ENCODE measurements around the gene RCAN1. TPM values are rescaled to one million over a fixed set of nuclear protein-coding genes. Genes with fewer than 3 reads are reported as not detected.
"Not testable (repeated sequence)": the region's sequence is repeated elsewhere in the genome, so short reads cannot be mapped to it uniquely, and the experiment has no call there.

The RCAN1 gene
- total and polyA plus RNA-seq, 3 donors from 2014 or later = 16.7 to 21.9 (median 20.6) TPM

GRCh38 chr21:34499116-34499515, 115.8 kb downstream of the RCAN1 start:
- H3K4me3 ChIP-seq = no peak overlapping the region
- no peaks in the 10 kb centered on the region for H3K27me3 ChIP-seq
- H3K9me3 ChIP-seq = no peaks in the 10 kb centered on the region
- H3K4me1 ChIP-seq = peaks cover 4% of the 10 kb centered on the region
- intact Hi-C loops (cut with DNase I; ENCODE audit: low total_unique reads) = no loop called here
- no peak for DNase-seq
- H3K27ac ChIP-seq = peak overlapping the region; percentile 50 to 55
- 84 to 87% methylated on average over 4 of the region's 4 CpGs for WGBS, 2 donors
- no peak for TF ChIP-seq POLR2A (IDR thresholded peaks at IDR 0.05)
- TF ChIP-seq, protein P1, sequence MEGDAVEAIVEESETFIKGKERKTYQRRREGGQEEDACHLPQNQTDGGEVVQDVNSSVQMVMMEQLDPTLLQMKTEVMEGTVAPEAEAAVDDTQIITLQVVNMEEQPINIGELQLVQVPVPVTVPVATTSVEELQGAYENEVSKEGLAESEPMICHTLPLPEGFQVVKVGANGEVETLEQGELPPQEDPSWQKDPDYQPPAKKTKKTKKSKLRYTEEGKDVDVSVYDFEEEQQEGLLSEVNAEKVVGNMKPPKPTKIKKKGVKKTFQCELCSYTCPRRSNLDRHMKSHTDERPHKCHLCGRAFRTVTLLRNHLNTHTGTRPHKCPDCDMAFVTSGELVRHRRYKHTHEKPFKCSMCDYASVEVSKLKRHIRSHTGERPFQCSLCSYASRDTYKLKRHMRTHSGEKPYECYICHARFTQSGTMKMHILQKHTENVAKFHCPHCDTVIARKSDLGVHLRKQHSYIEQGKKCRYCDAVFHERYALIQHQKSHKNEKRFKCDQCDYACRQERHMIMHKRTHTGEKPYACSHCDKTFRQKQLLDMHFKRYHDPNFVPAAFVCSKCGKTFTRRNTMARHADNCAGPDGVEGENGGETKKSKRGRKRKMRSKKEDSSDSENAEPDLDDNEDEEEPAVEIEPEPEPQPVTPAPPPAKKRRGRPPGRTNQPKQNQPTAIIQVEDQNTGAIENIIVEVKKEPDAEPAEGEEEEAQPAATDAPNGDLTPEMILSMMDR (IDR thresholded peaks at IDR 0.05) = no peak
- H3K36me3 ChIP-seq (ENCODE audit: low read depth, missing control alignments) = no peaks in the 10 kb centered on the region

DNA sequence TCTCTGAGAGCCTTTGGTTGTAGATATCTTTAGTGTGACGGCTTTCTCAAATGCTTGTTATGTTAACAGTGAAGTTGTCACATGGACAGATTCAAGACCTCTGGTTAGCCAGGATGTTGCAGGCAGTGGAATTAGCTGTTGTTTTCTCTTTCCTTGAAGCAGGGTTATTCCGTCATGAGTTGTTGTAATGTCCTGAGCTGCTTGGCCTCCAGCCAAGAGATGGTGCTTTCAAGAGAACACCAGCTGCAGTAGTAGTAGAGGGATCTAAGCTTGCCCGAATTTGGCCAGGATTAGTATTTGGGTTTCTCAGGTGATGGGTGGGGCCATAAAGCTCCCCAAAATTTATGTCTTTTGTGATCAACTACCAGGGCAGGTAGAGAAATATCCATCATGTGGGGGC, 116.3 kb downstream of the RCAN1 start:
- Histone ChIP-seq H3K4me3 (no peak overlapping the region), H3K4me1 (peaks cover 4% of the 10 kb centered on the region), H3K27ac (no peak overlapping the region), H3K9me3 (no peaks in the 10 kb centered on the region), H3K27me3 (no peaks in the 10 kb centered on the region), H3K36me3 (ENCODE audit: low read depth, missing control alignments) (no peaks in the 10 kb centered on the region)
- peak; percentile 38 for DNase-seq
- TF ChIP-seq, protein P1 (IDR thresholded peaks at IDR 0.05) = no peak
- no peak for TF ChIP-seq POLR2A (IDR thresholded peaks at IDR 0.05)
- WGBS, 2 donors = 44 to 64% methylated on average over 2 to 3 of the region's 3 CpGs
- intact Hi-C loops (cut with DNase I; ENCODE audit: low total_unique reads) = no loop called here

DNA sequence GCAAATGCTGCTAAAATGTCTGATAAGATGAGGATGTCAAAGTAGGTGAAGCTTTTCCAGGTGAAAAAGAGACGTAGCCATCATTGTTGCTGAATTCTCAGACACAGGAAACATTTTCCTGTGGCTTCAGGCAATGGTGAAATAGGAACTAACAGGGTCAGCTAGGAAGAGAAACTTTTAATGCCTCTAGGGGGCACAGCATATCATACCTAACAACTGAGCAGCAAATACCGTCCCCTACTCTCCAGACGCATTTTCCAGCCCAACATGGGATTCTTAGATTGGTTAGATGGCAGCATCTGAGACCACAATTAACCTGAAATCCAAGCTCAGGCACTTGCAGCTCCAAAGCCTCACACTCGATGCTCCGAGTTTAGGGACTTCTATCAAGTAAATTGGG, 131.1 kb downstream of the RCAN1 start:
- H3K36me3 ChIP-seq (ENCODE audit: low read depth, missing control alignments); H3K27me3 ChIP-seq; DNase-seq; intact Hi-C loops (cut with DNase I; ENCODE audit: low total_unique reads); H3K4me1 ChIP-seq; H3K9me3 ChIP-seq; H3K4me3 ChIP-seq; H3K27ac ChIP-seq: not testable (repeated sequence)
- no CpG with 5 or more reads among the region's 5 CpGs for WGBS, 2 donors

GRCh38 chr21:34483435-34483834, 131.5 kb downstream of the RCAN1 start:
- intact Hi-C loops (cut with DNase I; ENCODE audit: low total_unique reads); H3K27ac ChIP-seq: not testable (repeated sequence)
- WGBS, 2 donors = no CpG with 5 or more reads among the region's 3 CpGs

GRCh38 chr21:34467333-34467732, 147.6 kb downstream of the RCAN1 start:
- WGBS, 2 donors = no CpG with 5 or more reads among the region's 3 CpGs
- intact Hi-C loops (cut with DNase I; ENCODE audit: low total_unique reads); DNase-seq: not testable (repeated sequence)

More at GRCh38 chr21:34483435-34483834, 131.5 kb downstream of the RCAN1 start:
- H3K27me3 ChIP-seq; H3K4me3 ChIP-seq; H3K9me3 ChIP-seq; DNase-seq; H3K4me1 ChIP-seq; H3K36me3 ChIP-seq (ENCODE audit: low read depth, missing control alignments): not testable (repeated sequence)

More at GRCh38 chr21:34467333-34467732, 147.6 kb downstream of the RCAN1 start:
- H3K36me3 ChIP-seq (ENCODE audit: low read depth, missing control alignments); H3K9me3 ChIP-seq; H3K27ac ChIP-seq; H3K4me1 ChIP-seq; H3K27me3 ChIP-seq; H3K4me3 ChIP-seq: not testable (repeated sequence)

Other genes with a start within 250 kb of the RCAN1 start
- gene SMIM11, start 239.6 kb downstream of the RCAN1 start, total RNA-seq = 10 to 100 TPM in 1 of 2 donors, 1 to 10 TPM in 1; 5.0 to 13.3 TPM
- 9.1 TPM for gene SMIM11, start 239.6 kb downstream of the RCAN1 start, polyA plus RNA-seq (ENCODE audit: insufficient read depth, low read depth, low replicate concordance)
- gene SMIM34, start 191.2 kb downstream of the RCAN1 start, total RNA-seq = under 1 TPM in 1 of 2 donors, not detected in 1; 0.37 TPM
- not detected for gene SMIM34, start 191.2 kb downstream of the RCAN1 start, polyA plus RNA-seq (ENCODE audit: insufficient read depth, low read depth, low replicate concordance)
- 10 to 100 TPM; 12.4 to 16.7 TPM for gene KCNE1, start 102.9 kb downstream of the RCAN1 start, total RNA-seq
- gene KCNE1, start 102.9 kb downstream of the RCAN1 start, polyA plus RNA-seq (ENCODE audit: insufficient read depth, low read depth, low replicate concordance) = 7.3 TPM
- gene CLIC6, start 53.9 kb upstream of the RCAN1 start, total RNA-seq = under 1 TPM; 0.16 to 0.37 TPM
- gene CLIC6, start 53.9 kb upstream of the RCAN1 start, polyA plus RNA-seq (ENCODE audit: insufficient read depth, low read depth, low replicate concordance) = 2.0 TPM

Data from testis (tissue), 3 donors.